ENCODE results near the gene FBXL16. TPM values are rescaled to one million over a fixed set of nuclear protein-coding genes. Genes with fewer than 3 reads are reported as not detected.

FBXL16 gene
- total RNA-seq, 1 donor from 2014 or later, result 0.13 TPM

GRCh38 chr16:736936-737481 is 31.4 kb upstream of the FBXL16 start:
- Histone ChIP-seq H3K4me1 (peaks cover 5% of the 10 kb centered on the region), H3K9me3 (ENCODE audit: low read depth) (no peaks in the 10 kb centered on the region), H3K36me3 (no peaks in the 10 kb centered on the region), H3K79me2 (ENCODE audit: low read depth) (peaks cover 8% of the 10 kb centered on the region), H3K27ac (no peak overlapping the region), H3F3A (ENCODE audit: low read depth) (peaks cover 4% of the 10 kb centered on the region), H3K9ac (no peak overlapping the region), H2AFZ (replicated peaks) (no peak overlapping the region), H3K4me3 (no peak overlapping the region), H3K4me2 (no peak overlapping the region), H4K20me1 (ENCODE audit: low read depth) (no peaks in the 10 kb centered on the region), H3K27me3 (no peaks in the 10 kb centered on the region)
- H3K27me3 Mint-ChIP-seq (ENCODE audit: insufficient read depth, low read depth), result peaks cover 2% of the 10 kb centered on the region
- peaks cover 8% of the 10 kb centered on the region for H3K4me1 Mint-ChIP-seq
- H3K27ac Mint-ChIP-seq, result no peak overlapping the region
- no peak overlapping the region for H3K4me3 Mint-ChIP-seq
- H3K36me3 Mint-ChIP-seq, result peaks cover 5% of the 10 kb centered on the region
- no peak for DNase-seq (ENCODE audit: low spot score)
- TF ChIP-seq, protein P1, sequence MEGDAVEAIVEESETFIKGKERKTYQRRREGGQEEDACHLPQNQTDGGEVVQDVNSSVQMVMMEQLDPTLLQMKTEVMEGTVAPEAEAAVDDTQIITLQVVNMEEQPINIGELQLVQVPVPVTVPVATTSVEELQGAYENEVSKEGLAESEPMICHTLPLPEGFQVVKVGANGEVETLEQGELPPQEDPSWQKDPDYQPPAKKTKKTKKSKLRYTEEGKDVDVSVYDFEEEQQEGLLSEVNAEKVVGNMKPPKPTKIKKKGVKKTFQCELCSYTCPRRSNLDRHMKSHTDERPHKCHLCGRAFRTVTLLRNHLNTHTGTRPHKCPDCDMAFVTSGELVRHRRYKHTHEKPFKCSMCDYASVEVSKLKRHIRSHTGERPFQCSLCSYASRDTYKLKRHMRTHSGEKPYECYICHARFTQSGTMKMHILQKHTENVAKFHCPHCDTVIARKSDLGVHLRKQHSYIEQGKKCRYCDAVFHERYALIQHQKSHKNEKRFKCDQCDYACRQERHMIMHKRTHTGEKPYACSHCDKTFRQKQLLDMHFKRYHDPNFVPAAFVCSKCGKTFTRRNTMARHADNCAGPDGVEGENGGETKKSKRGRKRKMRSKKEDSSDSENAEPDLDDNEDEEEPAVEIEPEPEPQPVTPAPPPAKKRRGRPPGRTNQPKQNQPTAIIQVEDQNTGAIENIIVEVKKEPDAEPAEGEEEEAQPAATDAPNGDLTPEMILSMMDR (IDR thresholded peaks at IDR 0.05), result no peak
- TF ChIP-seq EZH2phosphoT487 (IDR thresholded peaks at IDR 0.05) (no peak), EZH2 (IDR thresholded peaks at IDR 0.05) (no peak)
- H3K9me3 Mint-ChIP-seq, result no peaks in the 10 kb centered on the region

DNA sequence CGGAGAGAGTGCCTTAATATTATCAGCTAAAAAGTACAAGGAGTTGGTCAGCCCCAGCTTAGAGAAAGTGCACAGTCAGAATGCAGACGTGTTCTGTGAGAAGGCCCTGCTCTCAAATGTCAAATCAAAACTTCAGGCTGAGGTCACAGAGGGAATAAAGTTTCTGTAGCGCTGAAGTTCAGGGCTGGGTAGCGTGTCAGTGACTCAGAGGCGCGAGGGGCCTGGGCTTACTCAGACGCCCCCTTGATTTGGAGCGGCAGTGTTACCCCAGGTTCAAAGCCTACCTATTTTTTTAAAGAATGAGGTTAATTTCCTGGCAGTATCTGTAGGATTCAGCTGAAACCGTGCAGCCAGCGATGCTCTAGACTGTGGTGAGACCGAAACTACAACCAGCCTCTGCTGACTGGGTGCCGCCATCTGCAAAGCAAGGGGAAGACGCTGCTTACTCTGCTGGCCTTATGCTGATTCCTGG is 30.4 kb upstream of the FBXL16 start:
- peaks cover 8% of the 10 kb centered on the region for H3K4me1 Mint-ChIP-seq
- Histone ChIP-seq H3K4me1 (peaks cover 5% of the 10 kb centered on the region), H3K27me3 (no peaks in the 10 kb centered on the region), H3K36me3 (no peaks in the 10 kb centered on the region), H3K79me2 (ENCODE audit: low read depth) (peaks cover 8% of the 10 kb centered on the region), H2AFZ (replicated peaks) (no peak overlapping the region), H3K9ac (no peak overlapping the region), H3K9me3 (ENCODE audit: low read depth) (no peaks in the 10 kb centered on the region), H3K4me3 (no peak overlapping the region), H3K4me2 (no peak overlapping the region), H3F3A (ENCODE audit: low read depth) (no peaks in the 10 kb centered on the region), H3K27ac (no peak overlapping the region), H4K20me1 (ENCODE audit: low read depth) (no peaks in the 10 kb centered on the region)
- no peak for DNase-seq (ENCODE audit: low spot score)
- H3K9me3 Mint-ChIP-seq, result no peaks in the 10 kb centered on the region
- H3K27me3 Mint-ChIP-seq (ENCODE audit: insufficient read depth, low read depth), result peaks cover 2% of the 10 kb centered on the region
- TF ChIP-seq EZH2 (IDR thresholded peaks at IDR 0.05) (no peak), EZH2phosphoT487 (IDR thresholded peaks at IDR 0.05) (no peak)
- TF ChIP-seq, protein P1 (IDR thresholded peaks at IDR 0.05), result no peak
- no peak overlapping the region for H3K4me3 Mint-ChIP-seq
- H3K27ac Mint-ChIP-seq, result no peak overlapping the region
- H3K36me3 Mint-ChIP-seq, result peaks cover 5% of the 10 kb centered on the region

- H3K27ac Mint-ChIP-seq, result no peak overlapping the region
- H3K27me3 Mint-ChIP-seq (ENCODE audit: insufficient read depth, low read depth), result peaks cover 2% of the 10 kb centered on the region
- TF ChIP-seq EZH2phosphoT487 (IDR thresholded peaks at IDR 0.05) (no peak), EZH2 (IDR thresholded peaks at IDR 0.05) (no peak)
- TF ChIP-seq, protein P1 (IDR thresholded peaks at IDR 0.05), result no peak
These were observed 29.6 kb upstream of the FBXL16 start for GRCh38 chr16:734981-735881.

More at GRCh38 chr16:734981-735881, 29.6 kb upstream of the FBXL16 start:
- Histone ChIP-seq H3K27ac (no peak overlapping the region), H3K27me3 (no peaks in the 10 kb centered on the region), H3K79me2 (ENCODE audit: low read depth) (peaks cover 6% of the 10 kb centered on the region), H3K36me3 (no peaks in the 10 kb centered on the region), H3K4me2 (no peak overlapping the region), H3K4me3 (no peak overlapping the region), H3F3A (ENCODE audit: low read depth) (no peaks in the 10 kb centered on the region), H4K20me1 (ENCODE audit: low read depth) (no peaks in the 10 kb centered on the region), H3K4me1 (peaks cover 5% of the 10 kb centered on the region), H3K9ac (no peak overlapping the region), H2AFZ (replicated peaks) (no peak overlapping the region), H3K9me3 (ENCODE audit: low read depth) (no peaks in the 10 kb centered on the region)
- no peak for DNase-seq (ENCODE audit: low spot score)
- peaks cover 5% of the 10 kb centered on the region for H3K36me3 Mint-ChIP-seq
- peaks cover 8% of the 10 kb centered on the region for H3K4me1 Mint-ChIP-seq
- H3K9me3 Mint-ChIP-seq, result no peaks in the 10 kb centered on the region
- H3K4me3 Mint-ChIP-seq, result no peak overlapping the region
